Endothelial cell of umbilical vein (primary cell): ENCODE data around the gene HSBP1. TPM values are rescaled to one million over a fixed set of nuclear protein-coding genes. Genes with fewer than 3 reads are reported as not detected.

Experiments used
- BruUV-seq: library from RNA; stranded (reverse); fragments of 400-500 nt; replicated peaks from 2 replicates; lab custom pipeline; 2021; lab: Mats Ljungman, UMichigan
- CTCF ChIA-PET: fragments of 300-600, 350-600 bp; sonication (Branson Sonifier 250); formaldehyde crosslinking; loops from one replicate; lab custom pipeline; 2021; ENCODE audit warnings: antibody characterized with exemption, inconsistent platforms; lab: Charles Lee
- POLR2A ChIA-PET: fragments of 300-600, 350-600 bp; sonication (Branson Sonifier 250); formaldehyde crosslinking; loops from one replicate; lab custom pipeline; 2021; ENCODE audit warnings: antibody characterized with exemption, inconsistent platforms; lab: Charles Lee
- DNase-seq: peaks from one replicate; pipeline ENCODE4 v3.0.0-alpha.2; 2011; ENCODE audit warnings: low read depth, low spot score
- FAIRE-seq: peaks from 2 replicates; lab custom pipeline; 2011; peaks lifted over from hg19 to GRCh38; lab: Jason Lieb, UNC
- H2AFZ ChIP-seq: 2 replicates; pipeline ENCODE4 v1.6.0; 2012; ENCODE audit warnings: low read depth, low read length, control low read depth, inconsistent platforms
- H3K27ac ChIP-seq: 2 replicates; pipeline ENCODE4 v1.5.1; 2011; ENCODE audit warnings: low read depth, mild to moderate bottlenecking, control low read depth, low read length, moderate library complexity; ENCODE audit not compliant: insufficient read depth
- H3K27me3 ChIP-seq, 2 experiments: 2 replicates each; pipeline versions ENCODE4 v1.6.0 to v1.6.1; 2011; ENCODE audit warnings: low read length in 2 of 2, mixed read lengths in 1 of 2; ENCODE audit not compliant: control insufficient read depth in 2 of 2, insufficient read depth in 2 of 2
- H3K36me3 ChIP-seq, 2 experiments: 2 replicates in 1 of 2; 3 replicates in 1 of 2; pipeline ENCODE4 v1.5.1; 2011; ENCODE audit warnings: low read length in 2 of 2, mild to moderate bottlenecking in 1 of 2, moderate library complexity in 1 of 2; ENCODE audit not compliant: control insufficient read depth in 2 of 2, insufficient read depth in 2 of 2; ENCODE audit errors: extremely low read depth in 1 of 2
- H3K4me1 ChIP-seq: 3 replicates; pipeline ENCODE4 v1.5.1; 2011; ENCODE audit warnings: mild to moderate bottlenecking, low read length; ENCODE audit not compliant: control insufficient read depth, insufficient read depth; ENCODE audit errors: extremely low read depth
- H3K4me2 ChIP-seq: 2 replicates; pipeline ENCODE4 v1.6.1; 2011; ENCODE audit warnings: low read length, control low read depth, mixed read lengths; ENCODE audit not compliant: insufficient read depth
- H3K4me3 ChIP-seq, 3 experiments: fragments of 200-600 bp in 1 of 3; sonication (generic), shearing (Covaris generic) in 1 of 3; replicated peaks in 1 of 3; 2 replicates each; pipeline ENCODE4 v1.5.1; 2011 to 2016; ENCODE audit warnings: control low read depth in 3 of 3, low read length in 3 of 3, mild to moderate bottlenecking in 2 of 3, inconsistent platforms in 1 of 3, low read depth in 1 of 3, moderate library complexity in 1 of 3; ENCODE audit not compliant: insufficient read depth in 1 of 3
- H3K79me2 ChIP-seq: 2 replicates; pipeline ENCODE4 v1.6.0; 2012; ENCODE audit warnings: low read length, inconsistent platforms; ENCODE audit not compliant: control insufficient read depth, insufficient read depth
- H3K9ac ChIP-seq: replicated peaks from 2 replicates; pipeline ENCODE3; 2011; ENCODE audit warnings: low read length, control low read depth; ENCODE audit not compliant: insufficient read depth; ENCODE audit errors: extremely low read depth
- H3K9me1 ChIP-seq: replicated peaks from 3 replicates; pipeline ENCODE4 v1.6.0; 2011; ENCODE audit warnings: mild to moderate bottlenecking, low read length; ENCODE audit not compliant: control insufficient read depth, insufficient read depth; ENCODE audit errors: extremely low read depth
- H3K9me3 ChIP-seq: replicated peaks from 2 replicates; pipeline ENCODE4 v1.5.1; 2012; ENCODE audit warnings: low read length, inconsistent platforms; ENCODE audit not compliant: control insufficient read depth, insufficient read depth
- H4K20me1 ChIP-seq: replicated peaks from 2 replicates; pipeline ENCODE3; 2011; ENCODE audit warnings: mild to moderate bottlenecking, low read length; ENCODE audit not compliant: control insufficient read depth, insufficient read depth; ENCODE audit errors: extremely low read depth
- EZH2 ChIP-seq: IDR thresholded peaks from 2 replicates; pipeline ENCODE4 v1.6.1; 2012; ENCODE audit warnings: borderline replicate concordance, low read depth, mild to moderate bottlenecking, moderate library complexity, low read length, inconsistent platforms; ENCODE audit not compliant: severe bottlenecking
- FOS ChIP-seq: IDR thresholded peaks from 2 replicates; pipeline ENCODE4 v1.6.1; 2011; ENCODE audit warnings: mild to moderate bottlenecking, low read length, moderate library complexity, borderline replicate concordance; ENCODE audit not compliant: insufficient read depth
- GATA2 ChIP-seq: IDR thresholded peaks from 2 replicates; pipeline ENCODE4 v1.7.0; 2011; ENCODE audit warnings: low read depth, mild to moderate bottlenecking, moderate library complexity, mixed read lengths, low read length; ENCODE audit not compliant: insufficient read length, insufficient read depth
- JUN ChIP-seq: IDR thresholded peaks from 2 replicates; pipeline ENCODE4 v1.6.1; 2011; ENCODE audit warnings: borderline replicate concordance, low read depth; ENCODE audit not compliant: insufficient read length, insufficient read depth
- MYC ChIP-seq: IDR thresholded peaks from one replicate; pipeline ENCODE4 v1.6.1; 2011; ENCODE audit warnings: mild to moderate bottlenecking, low read depth, low read length
- POLR2A ChIP-seq: IDR thresholded peaks from 2 replicates; pipeline ENCODE4 v1.6.1; 2012; ENCODE audit warnings: low read depth, mild to moderate bottlenecking, control low read depth, low read length
- POLR2AphosphoS5 ChIP-seq: IDR thresholded peaks from 2 replicates; pipeline ENCODE4 v1.6.1; 2012; ENCODE audit warnings: low read depth, mild to moderate bottlenecking, control low read depth, low read length, moderate library complexity; ENCODE audit not compliant: insufficient read depth
- dilution Hi-C: fragments of 300-500 bp; cut with MboI; formaldehyde crosslinking; loops from one replicate; pipeline ENCODE4 v1.15.0; 2019; ENCODE audit warnings: low sequenced_read_pairs; ENCODE audit not compliant: extremely low pct_ligation_motif_present
- intact Hi-C: fragments of 100-400 bp; cut with micrococcal nuclease; formaldehyde crosslinking; loops from one replicate; pipeline ENCODE4 v1.10.0; 2022
- polyA plus RNA-seq, 4 experiments: library from polyadenylated mRNA; depleted of rRNA in 3 of 4; stranded (reverse) in 3 of 4; unstranded in 1 of 4; fragments of >200 nt; gene quantifications; 2 replicates each; pipeline versions ENCODE4 v1.2.1 to v1.2.3, GENCODE V29; 2011 to 2012; ENCODE audit warnings: missing spikeins in 1 of 4
- total RNA-seq: library from RNA; stranded (reverse); gene quantifications from 2 replicates; pipeline ENCODE4 v1.2.3, GENCODE V29; 2021
- TF ChIP-seq, protein P1 (sequence below), 2 donors: IDR thresholded peaks; 1 replicate in 1 of 2; 2 replicates in 1 of 2; pipeline ENCODE4 v1.5.1; 2011; ENCODE audit warnings: low read length in 2 of 2, mild to moderate bottlenecking in 2 of 2, moderate library complexity in 2 of 2, control low read depth in 1 of 2, inconsistent platforms in 1 of 2, low read depth in 1 of 2; ENCODE audit not compliant: insufficient read depth in 1 of 2; ENCODE audit errors: extremely low read depth in 1 of 2
- TF ChIP-seq, protein P2 (sequence below): IDR thresholded peaks from 2 replicates; pipeline ENCODE4 v1.6.1; 2011; ENCODE audit not compliant: insufficient read depth, insufficient read length

HSBP1 gene
- total and polyA plus RNA-seq, 2 donors (not counting 3 experiments of a cell fraction or from before 2014, with no cell fraction given), result 40.8 to 136 TPM

DNA sequence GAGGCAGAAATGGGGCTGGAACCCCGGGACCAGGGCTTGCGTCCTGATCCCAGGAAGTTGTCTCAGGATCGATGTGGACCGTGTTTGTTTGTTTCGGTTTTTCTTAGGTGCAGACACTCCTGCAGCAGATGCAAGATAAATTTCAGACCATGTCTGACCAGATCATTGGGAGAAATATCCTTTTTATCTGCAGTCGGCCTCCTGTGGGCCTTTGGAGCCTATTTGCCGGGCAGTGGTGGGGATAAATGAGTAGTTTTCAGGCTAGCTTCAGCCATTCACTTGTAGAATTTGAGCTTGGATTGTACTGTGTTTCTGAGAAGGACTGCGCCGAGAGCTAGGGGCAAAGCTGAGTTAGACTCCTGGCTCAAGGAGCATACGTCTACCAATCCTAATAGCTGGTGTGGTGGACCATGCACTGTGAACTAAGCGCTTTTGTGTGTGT, 816 bp downstream of the HSBP1 start:
- Histone ChIP-seq H3K9me3 (no peaks in the 10 kb centered on the region), H3K4me2 (peak overlapping the region; percentile 89), H3K79me2 (peaks cover 14% of the 10 kb centered on the region), H3K4me1 (peaks cover 9% of the 10 kb centered on the region), H3K36me3 (peaks cover 0 to 3% of the 10 kb centered on the region in 2 experiments), H2AFZ (no peak overlapping the region), H4K20me1 (no peaks in the 10 kb centered on the region), H3K27me3 (no peaks in the 10 kb centered on the region), H3K9me1 (no peaks in the 10 kb centered on the region), H3K4me3 (peak overlapping the region; percentile 38 to 94 (median 66)), H3K27ac (peak overlapping the region; percentile 32), H3K9ac (peak overlapping the region; percentile 72)
- ChIA-PET CTCF (interaction anchor here (1.6 kb wide), 1 partner anchor 18 kb away, joined by 3 read pairs; no protein-coding TSS in a partner anchor), POLR2A (interaction anchor here (0.6 kb wide), 1 partner anchor 452 kb away, joined by 6 read pairs; no protein-coding TSS in a partner anchor)
- FAIRE-seq (peak; percentile 79), DNase-seq (peak; percentile 12)
- BruUV-seq, result TSS peak; percentile 37
- no peak for TF ChIP-seq JUN
- no peak for TF ChIP-seq POLR2AphosphoS5
- no peak for TF ChIP-seq MYC
- TF ChIP-seq GATA2, result no peak
- TF ChIP-seq, protein P1, sequence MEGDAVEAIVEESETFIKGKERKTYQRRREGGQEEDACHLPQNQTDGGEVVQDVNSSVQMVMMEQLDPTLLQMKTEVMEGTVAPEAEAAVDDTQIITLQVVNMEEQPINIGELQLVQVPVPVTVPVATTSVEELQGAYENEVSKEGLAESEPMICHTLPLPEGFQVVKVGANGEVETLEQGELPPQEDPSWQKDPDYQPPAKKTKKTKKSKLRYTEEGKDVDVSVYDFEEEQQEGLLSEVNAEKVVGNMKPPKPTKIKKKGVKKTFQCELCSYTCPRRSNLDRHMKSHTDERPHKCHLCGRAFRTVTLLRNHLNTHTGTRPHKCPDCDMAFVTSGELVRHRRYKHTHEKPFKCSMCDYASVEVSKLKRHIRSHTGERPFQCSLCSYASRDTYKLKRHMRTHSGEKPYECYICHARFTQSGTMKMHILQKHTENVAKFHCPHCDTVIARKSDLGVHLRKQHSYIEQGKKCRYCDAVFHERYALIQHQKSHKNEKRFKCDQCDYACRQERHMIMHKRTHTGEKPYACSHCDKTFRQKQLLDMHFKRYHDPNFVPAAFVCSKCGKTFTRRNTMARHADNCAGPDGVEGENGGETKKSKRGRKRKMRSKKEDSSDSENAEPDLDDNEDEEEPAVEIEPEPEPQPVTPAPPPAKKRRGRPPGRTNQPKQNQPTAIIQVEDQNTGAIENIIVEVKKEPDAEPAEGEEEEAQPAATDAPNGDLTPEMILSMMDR (IDR thresholded peaks at IDR 0.05; ENCODE audit: extremely low read depth in 1 of 2, insufficient read depth in 1 of 2, low read depth in 1 of 2, low read length in 2 of 2), result no peak
- TF ChIP-seq POLR2A, result no peak
- TF ChIP-seq EZH2, result no peak
- TF ChIP-seq FOS, result no peak
- TF ChIP-seq, protein P2, sequence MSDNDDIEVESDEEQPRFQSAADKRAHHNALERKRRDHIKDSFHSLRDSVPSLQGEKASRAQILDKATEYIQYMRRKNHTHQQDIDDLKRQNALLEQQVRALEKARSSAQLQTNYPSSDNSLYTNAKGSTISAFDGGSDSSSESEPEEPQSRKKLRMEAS, result no peak
- intact Hi-C loops (loop anchor here (2.0 kb wide), 1 partner anchor 28 kb away; no protein-coding TSS in a partner anchor), dilution Hi-C loops (no loop called here)
